Measurements from ENCODE around the gene DLK1.

The DLK1 gene

GRCh38 chr14:100693877-100694578, 32.7 kb upstream of the DLK1 start:
- no peak for DNase-seq

GRCh38 chr14:100694579-100695422, 31.9 kb upstream of the DLK1 start:
- no peak for DNase-seq

- no peak for DNase-seq
Measured at GRCh38 chr14:100695423-100695738, 31.3 kb upstream of the DLK1 start.

GRCh38 chr14:100696008-100696407, 30.7 kb upstream of the DLK1 start:
- DNase-seq: no peak

- no peak for DNase-seq
Measured at GRCh38 chr14:100696590-100696989, 30.1 kb upstream of the DLK1 start.

GRCh38 chr14:100698066-100698465, 28.6 kb upstream of the DLK1 start:
- no peak for DNase-seq

- no peak for DNase-seq
Measured at GRCh38 chr14:100698666-100699448, 27.8 kb upstream of the DLK1 start.

GRCh38 chr14:100701314-100701713, 25.4 kb upstream of the DLK1 start:
- DNase-seq: no peak

GRCh38 chr14:100702590-100702989, 24.1 kb upstream of the DLK1 start:
- no peak for DNase-seq

- DNase-seq: no peak
Measured at GRCh38 chr14:100703386-100704220, 23.1 kb upstream of the DLK1 start.

GRCh38 chr14:100706200-100706599, 20.5 kb upstream of the DLK1 start:
- no peak for DNase-seq

GRCh38 chr14:100706860-100707259, 19.8 kb upstream of the DLK1 start:
- DNase-seq: no peak

GRCh38 chr14:100708425-100709288, 18.0 kb upstream of the DLK1 start:
- DNase-seq: no peak

GRCh38 chr14:100709289-100710284, 17.1 kb upstream of the DLK1 start:
- DNase-seq: no peak

GRCh38 chr14:100710391-100710790, 16.3 kb upstream of the DLK1 start:
- no peak for DNase-seq

- no peak for DNase-seq
Measured at GRCh38 chr14:100710826-100711462, 15.7 kb upstream of the DLK1 start.

- no peak for DNase-seq
Measured at GRCh38 chr14:100711493-100711892, 15.2 kb upstream of the DLK1 start.

GRCh38 chr14:100712490-100712889, 14.2 kb upstream of the DLK1 start:
- DNase-seq: no peak

- no peak for DNase-seq
Measured at GRCh38 chr14:100713705-100714104, 13.0 kb upstream of the DLK1 start.

Data from central memory CD4-positive, alpha-beta T cell (primary cell).